22Rv1 (cell line): ENCODE measurements around the gene CCDC127.
"Not testable (repeated sequence)": the region's sequence is repeated elsewhere in the genome, so short reads cannot be mapped to it uniquely, and the experiment has no call there.

Experiments
- H3K27ac ChIP-seq: fragments of 450-650 bp; 2 replicates; pipeline ENCODE4 v1.5.1; 2017
- ZFX ChIP-seq: fragments of 450-650 bp; IDR thresholded peaks from 2 replicates; pipeline ENCODE4 v1.6.1; 2017; ENCODE audit warnings: antibody characterized with exemption, borderline replicate concordance
- TF ChIP-seq, protein P1 (sequence below): fragments of 450-650 bp; IDR thresholded peaks from 2 replicates; pipeline ENCODE4 v1.5.1; 2017; ENCODE audit warnings: mild to moderate bottlenecking

CCDC127 gene

DNA sequence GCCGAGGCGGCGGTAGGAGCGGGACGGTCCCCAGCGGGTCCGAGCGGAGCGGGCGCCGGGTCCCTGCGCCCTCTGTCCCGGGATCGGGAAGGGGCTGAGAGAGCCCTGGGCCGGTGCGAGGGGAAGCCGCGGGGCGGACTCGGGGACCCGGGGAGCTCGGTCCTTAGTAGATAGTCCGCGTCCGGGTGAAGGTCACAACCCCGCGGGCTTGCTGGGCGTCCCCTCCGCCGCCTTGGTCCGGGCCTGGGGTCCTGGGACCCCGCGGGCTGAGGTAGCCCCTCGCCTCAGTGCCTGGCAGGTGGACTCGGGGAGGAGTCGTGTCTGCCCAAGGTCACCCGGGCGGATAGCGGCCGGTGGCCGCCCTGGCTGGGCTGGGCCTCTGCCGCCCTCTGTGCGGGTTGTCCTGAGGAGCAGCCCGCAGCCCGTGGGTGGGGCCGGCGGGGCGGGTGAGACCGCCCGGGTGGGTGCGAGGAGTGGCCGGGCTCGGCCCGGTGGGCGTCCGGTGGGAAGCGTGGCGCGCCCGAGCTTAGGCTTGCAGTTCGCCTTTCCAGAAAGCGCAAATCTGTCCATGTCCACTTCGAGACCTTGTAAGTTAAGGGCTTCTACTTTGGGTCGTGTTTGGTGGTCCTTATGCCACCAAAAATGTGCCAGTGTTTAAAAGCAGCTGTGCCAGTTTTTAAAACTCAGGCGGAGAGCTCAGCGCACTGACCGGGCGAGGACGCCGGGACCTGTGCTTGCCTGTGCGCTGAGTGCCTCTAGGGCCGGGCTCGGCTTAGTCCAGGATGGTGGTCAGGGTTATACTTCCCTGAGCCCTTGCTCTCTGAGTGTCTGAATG lies 721 bp upstream of the CCDC127 start:
- no peak for TF ChIP-seq ZFX
- TF ChIP-seq, protein P1, sequence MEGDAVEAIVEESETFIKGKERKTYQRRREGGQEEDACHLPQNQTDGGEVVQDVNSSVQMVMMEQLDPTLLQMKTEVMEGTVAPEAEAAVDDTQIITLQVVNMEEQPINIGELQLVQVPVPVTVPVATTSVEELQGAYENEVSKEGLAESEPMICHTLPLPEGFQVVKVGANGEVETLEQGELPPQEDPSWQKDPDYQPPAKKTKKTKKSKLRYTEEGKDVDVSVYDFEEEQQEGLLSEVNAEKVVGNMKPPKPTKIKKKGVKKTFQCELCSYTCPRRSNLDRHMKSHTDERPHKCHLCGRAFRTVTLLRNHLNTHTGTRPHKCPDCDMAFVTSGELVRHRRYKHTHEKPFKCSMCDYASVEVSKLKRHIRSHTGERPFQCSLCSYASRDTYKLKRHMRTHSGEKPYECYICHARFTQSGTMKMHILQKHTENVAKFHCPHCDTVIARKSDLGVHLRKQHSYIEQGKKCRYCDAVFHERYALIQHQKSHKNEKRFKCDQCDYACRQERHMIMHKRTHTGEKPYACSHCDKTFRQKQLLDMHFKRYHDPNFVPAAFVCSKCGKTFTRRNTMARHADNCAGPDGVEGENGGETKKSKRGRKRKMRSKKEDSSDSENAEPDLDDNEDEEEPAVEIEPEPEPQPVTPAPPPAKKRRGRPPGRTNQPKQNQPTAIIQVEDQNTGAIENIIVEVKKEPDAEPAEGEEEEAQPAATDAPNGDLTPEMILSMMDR, result no peak
- peak overlapping the region; percentile 62 for H3K27ac ChIP-seq

DNA sequence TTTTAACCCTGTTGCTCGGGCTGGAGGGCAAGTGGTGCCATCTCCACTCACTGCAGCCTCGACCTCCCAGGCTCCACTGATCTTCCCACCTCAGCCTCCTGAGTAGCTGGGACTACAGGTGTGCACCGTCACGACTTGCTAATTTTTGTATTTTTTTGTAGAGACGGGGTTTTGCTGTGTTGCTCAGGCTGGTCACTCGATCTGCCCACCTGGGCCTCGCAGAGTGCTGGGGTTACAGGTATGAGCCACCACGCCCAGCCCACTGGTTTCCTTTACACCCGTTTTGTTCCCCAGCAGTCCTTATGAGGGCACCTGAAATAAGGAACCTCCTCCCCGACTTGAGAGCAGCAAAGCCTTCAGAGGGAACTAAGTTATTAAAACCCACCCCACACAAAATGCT lies 1.9 kb downstream of the CCDC127 start:
- H3K27ac ChIP-seq, result not testable (repeated sequence)

GRCh38 chr5:215256-215655 lies 2.7 kb downstream of the CCDC127 start:
- not testable (repeated sequence) for H3K27ac ChIP-seq

DNA sequence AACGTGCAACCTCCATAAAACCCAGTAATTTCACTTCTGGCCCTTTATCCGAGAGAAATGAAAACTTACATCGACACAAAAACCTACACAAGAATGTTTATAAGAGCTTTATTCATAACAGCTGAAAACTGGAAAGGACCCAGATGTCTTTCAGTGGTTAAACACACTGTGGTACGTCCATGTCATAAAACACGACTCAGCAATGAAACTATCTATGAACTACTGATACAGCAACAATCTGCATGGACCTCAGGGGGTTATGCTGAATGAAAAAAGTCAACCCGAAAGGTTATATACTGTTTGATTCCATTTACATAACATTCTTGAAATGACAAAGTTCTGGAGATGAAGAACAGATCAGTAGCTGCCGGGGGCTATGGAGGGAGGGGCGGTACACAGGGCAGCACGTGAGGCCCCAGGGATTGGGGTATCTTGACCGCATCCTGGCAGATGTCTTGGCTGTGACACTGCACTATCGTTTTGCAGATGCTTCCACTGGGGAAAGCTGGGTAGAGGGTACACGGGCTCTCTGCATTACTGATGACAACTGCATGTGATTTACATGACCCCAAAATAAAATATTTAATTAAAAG lies 4.1 kb downstream of the CCDC127 start:
- H3K27ac ChIP-seq, result no peak overlapping the region
- no peak for TF ChIP-seq ZFX
- TF ChIP-seq, protein P1, result no peak

- no peak overlapping the region for H3K27ac ChIP-seq
- TF ChIP-seq ZFX, result no peak
- TF ChIP-seq, protein P1, result no peak
Observed at GRCh38 chr5:208449-209114, 9.4 kb downstream of the CCDC127 start.

GRCh38 chr5:207599-207998 lies 10.4 kb downstream of the CCDC127 start:
- TF ChIP-seq, protein P1, result no peak
- TF ChIP-seq ZFX, result no peak
- no peak overlapping the region for H3K27ac ChIP-seq

GRCh38 chr5:206927-207536 lies 10.9 kb downstream of the CCDC127 start:
- TF ChIP-seq ZFX, result no peak
- TF ChIP-seq, protein P1, result no peak
- H3K27ac ChIP-seq, result no peak overlapping the region

DNA sequence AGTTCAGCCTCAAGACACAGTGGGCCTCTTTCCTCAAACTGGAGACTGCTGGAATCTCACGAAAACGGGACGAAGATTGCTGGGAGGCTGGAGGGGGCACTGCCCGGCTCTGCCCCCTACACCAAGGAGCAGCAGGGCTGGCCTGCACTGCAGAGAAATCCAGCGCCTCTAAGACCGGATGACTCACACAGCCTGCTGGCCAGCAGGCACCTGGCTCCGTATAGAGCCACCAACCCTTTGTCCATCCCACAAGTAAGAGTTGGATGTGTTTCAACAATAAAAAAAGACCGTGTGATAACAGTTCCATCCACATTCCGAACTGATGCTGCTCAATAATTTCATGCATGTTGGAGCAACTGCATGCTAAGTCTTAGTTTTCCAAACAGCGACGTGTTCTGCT lies 11.5 kb downstream of the CCDC127 start:
- no peak overlapping the region for H3K27ac ChIP-seq
- TF ChIP-seq, protein P1, result no peak
- TF ChIP-seq ZFX, result no peak
